Measurements from ENCODE around the gene WHAMM.
"Not testable (repeated sequence)": the region's sequence is repeated elsewhere in the genome, so short reads cannot be mapped to it uniquely, and the experiment has no call there.

WHAMM gene

GRCh38 chr15:82858932-82859331, 49.5 kb downstream of the WHAMM start:
- Mint-ChIP-seq H3K4me1 (ENCODE audit: low read depth) (no peaks in the 10 kb centered on the region), H3K27me3 (no peaks in the 10 kb centered on the region), H3K4me3 (no peak overlapping the region), H3K27ac (no peak overlapping the region), H3K36me3 (peaks cover 3% of the 10 kb centered on the region), H3K9me3 (ENCODE audit: low read depth) (no peaks in the 10 kb centered on the region)

- H3K4me1 Mint-ChIP-seq (ENCODE audit: low read depth): no peaks in the 10 kb centered on the region
- no peak overlapping the region for H3K27ac Mint-ChIP-seq
- no peaks in the 10 kb centered on the region for H3K9me3 Mint-ChIP-seq (ENCODE audit: low read depth)
- no peak overlapping the region for H3K4me3 Mint-ChIP-seq
- H3K36me3 Mint-ChIP-seq: peaks cover 3% of the 10 kb centered on the region
- no peaks in the 10 kb centered on the region for H3K27me3 Mint-ChIP-seq
Measured at GRCh38 chr15:82862886-82863285, 53.5 kb downstream of the WHAMM start.

- H3K36me3 Mint-ChIP-seq: no peaks in the 10 kb centered on the region
Measured at GRCh38 chr15:82864967-82865366, 55.5 kb downstream of the WHAMM start.

DNA sequence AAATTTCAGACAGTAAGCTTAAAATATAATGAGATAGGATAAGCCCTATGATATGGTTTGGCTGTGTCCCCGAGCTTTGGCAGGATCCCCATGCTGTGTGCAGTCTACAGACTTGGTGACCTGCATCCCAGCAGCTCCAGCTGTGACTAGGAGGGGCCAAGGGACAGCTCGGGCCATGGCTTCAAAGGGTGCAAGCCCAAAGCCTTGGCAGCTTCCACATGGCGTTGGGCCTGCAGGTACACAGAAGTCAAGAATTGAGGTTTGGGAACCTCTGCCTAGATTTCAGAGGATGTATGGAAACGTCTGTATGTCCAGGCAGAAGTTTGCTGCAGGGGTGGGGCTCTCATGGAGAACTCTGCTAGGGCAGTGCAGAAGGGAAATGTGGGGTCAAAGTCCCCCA, 56.2 kb downstream of the WHAMM start:
- H3K27ac Mint-ChIP-seq; H3K9me3 Mint-ChIP-seq (ENCODE audit: low read depth); H3K4me1 Mint-ChIP-seq (ENCODE audit: low read depth); H3K36me3 Mint-ChIP-seq; H3K4me3 Mint-ChIP-seq; H3K27me3 Mint-ChIP-seq: not testable (repeated sequence)

More at GRCh38 chr15:82864967-82865366, 55.5 kb downstream of the WHAMM start:
- Mint-ChIP-seq H3K4me3 (no peak overlapping the region), H3K27ac (no peak overlapping the region), H3K27me3 (no peaks in the 10 kb centered on the region), H3K4me1 (ENCODE audit: low read depth) (no peaks in the 10 kb centered on the region), H3K9me3 (ENCODE audit: low read depth) (no peaks in the 10 kb centered on the region)

DNA sequence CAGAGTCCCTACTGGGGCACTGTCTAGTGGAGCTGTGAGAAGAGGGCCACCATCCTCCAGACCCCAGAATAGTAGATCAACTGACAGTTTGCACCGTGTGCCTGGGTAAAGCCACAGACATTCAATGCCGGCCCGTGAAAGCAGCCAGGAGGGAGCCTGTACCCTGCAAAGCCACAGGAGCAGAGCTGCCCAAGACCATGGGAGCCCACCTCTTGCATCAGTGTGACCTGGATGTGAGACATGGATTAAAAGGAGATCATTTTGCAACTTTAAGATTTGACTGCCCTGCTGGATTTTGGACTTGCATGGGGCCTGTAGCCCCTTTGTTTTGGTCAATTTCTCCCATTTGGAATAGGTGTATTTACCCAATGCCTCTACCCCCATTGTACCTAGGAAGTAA, 56.6 kb downstream of the WHAMM start:
- not testable (repeated sequence) for H3K27ac Mint-ChIP-seq; H3K4me1 Mint-ChIP-seq (ENCODE audit: low read depth); H3K9me3 Mint-ChIP-seq (ENCODE audit: low read depth); H3K36me3 Mint-ChIP-seq; H3K4me3 Mint-ChIP-seq; H3K27me3 Mint-ChIP-seq

- no peaks in the 10 kb centered on the region for H3K9me3 Mint-ChIP-seq (ENCODE audit: low read depth)
- no peaks in the 10 kb centered on the region for H3K4me1 Mint-ChIP-seq (ENCODE audit: low read depth)
- H3K27ac Mint-ChIP-seq: no peak overlapping the region
- no peak overlapping the region for H3K4me3 Mint-ChIP-seq
- H3K27me3 Mint-ChIP-seq: no peaks in the 10 kb centered on the region
- H3K36me3 Mint-ChIP-seq: peaks cover 10% of the 10 kb centered on the region
Measured at GRCh38 chr15:82870727-82871320, 61.4 kb downstream of the WHAMM start.

GRCh38 chr15:82871358-82871757, 61.9 kb downstream of the WHAMM start:
- Mint-ChIP-seq H3K9me3 (ENCODE audit: low read depth) (no peaks in the 10 kb centered on the region), H3K27me3 (no peaks in the 10 kb centered on the region), H3K4me3 (no peak overlapping the region), H3K36me3 (peaks cover 10% of the 10 kb centered on the region), H3K27ac (no peak overlapping the region), H3K4me1 (ENCODE audit: low read depth) (no peaks in the 10 kb centered on the region)

DNA sequence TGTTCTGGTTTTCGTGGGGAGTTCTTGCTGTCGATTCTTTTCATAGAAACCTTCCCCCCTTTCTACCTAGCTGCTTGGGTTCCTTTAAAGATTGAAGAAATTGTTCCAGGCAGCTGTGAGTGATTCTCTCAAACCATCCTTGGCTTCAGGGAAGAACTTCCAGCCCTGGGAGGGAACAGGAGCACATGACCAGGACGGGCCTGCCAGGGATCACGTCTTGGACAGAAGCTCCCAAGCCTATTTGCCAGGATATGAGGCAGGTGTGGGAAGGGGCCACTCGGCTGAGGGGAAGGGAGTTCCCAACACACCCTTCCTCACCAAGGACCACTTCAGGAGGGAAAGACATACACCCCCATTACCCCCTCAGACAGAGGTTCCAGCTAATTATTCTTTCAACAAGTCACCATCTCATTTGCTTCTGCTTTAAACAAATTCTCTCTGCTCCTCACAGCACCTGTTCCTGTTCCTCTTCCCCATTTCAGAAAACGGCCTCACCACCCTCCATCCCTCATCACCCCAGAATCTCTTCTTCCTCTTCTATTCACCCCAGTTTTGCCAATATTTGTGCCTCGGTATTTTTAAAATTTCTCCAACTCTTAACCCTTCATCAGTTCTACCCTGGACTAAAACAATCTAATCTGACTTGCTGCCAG, 62.5 kb downstream of the WHAMM start:
- Mint-ChIP-seq H3K9me3 (ENCODE audit: low read depth) (no peaks in the 10 kb centered on the region), H3K27me3 (no peaks in the 10 kb centered on the region), H3K36me3 (peaks cover 10% of the 10 kb centered on the region), H3K4me1 (ENCODE audit: low read depth) (no peaks in the 10 kb centered on the region), H3K27ac (no peak overlapping the region), H3K4me3 (no peak overlapping the region)

DNA sequence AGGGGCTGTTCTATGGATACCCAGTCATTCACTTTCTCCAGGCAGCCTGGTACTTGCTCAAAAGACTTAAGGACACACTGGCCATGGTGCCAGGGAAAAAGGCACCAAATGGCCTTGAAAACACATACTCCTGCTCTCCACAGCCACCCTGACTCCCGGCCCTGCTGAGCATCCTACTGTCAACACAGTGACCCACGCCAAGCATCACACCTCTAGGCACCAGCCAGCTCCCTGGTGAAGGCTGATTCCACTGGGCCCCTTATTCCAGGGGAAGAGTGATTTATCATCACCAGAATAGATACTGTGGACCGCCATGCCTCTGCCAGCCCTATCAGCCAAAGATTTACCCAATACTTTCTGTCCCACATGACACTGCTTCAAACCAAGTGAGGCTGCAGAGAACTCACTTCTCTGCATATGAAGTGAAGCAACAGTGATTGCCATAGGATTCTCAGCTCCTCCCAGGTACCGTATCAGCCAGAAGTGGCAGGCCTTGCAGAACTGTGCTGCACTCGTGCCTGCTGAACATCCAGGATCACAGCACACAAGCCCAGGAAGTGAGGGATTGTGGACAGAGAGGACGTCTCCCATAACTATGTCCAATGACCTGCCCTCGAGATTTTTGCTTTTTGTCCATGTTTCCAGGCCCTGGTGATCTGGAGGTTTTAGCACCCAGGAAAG, 63.7 kb downstream of the WHAMM start:
- no peak overlapping the region for H3K27ac Mint-ChIP-seq
- no peak overlapping the region for H3K4me3 Mint-ChIP-seq
- peaks cover 10% of the 10 kb centered on the region for H3K36me3 Mint-ChIP-seq
- no peaks in the 10 kb centered on the region for H3K9me3 Mint-ChIP-seq (ENCODE audit: low read depth)
- no peaks in the 10 kb centered on the region for H3K4me1 Mint-ChIP-seq (ENCODE audit: low read depth)
- H3K27me3 Mint-ChIP-seq: no peaks in the 10 kb centered on the region

- Mint-ChIP-seq H3K36me3 (peaks cover 10% of the 10 kb centered on the region), H3K9me3 (ENCODE audit: low read depth) (no peaks in the 10 kb centered on the region), H3K27me3 (no peaks in the 10 kb centered on the region), H3K4me3 (no peak overlapping the region), H3K4me1 (ENCODE audit: low read depth) (no peaks in the 10 kb centered on the region), H3K27ac (no peak overlapping the region)
Measured at GRCh38 chr15:82874267-82874666, 64.8 kb downstream of the WHAMM start.

GRCh38 chr15:82874961-82875360, 65.5 kb downstream of the WHAMM start:
- Mint-ChIP-seq H3K36me3 (peaks cover 10% of the 10 kb centered on the region), H3K9me3 (ENCODE audit: low read depth) (no peaks in the 10 kb centered on the region), H3K27me3 (no peaks in the 10 kb centered on the region), H3K4me1 (ENCODE audit: low read depth) (no peaks in the 10 kb centered on the region), H3K27ac (no peak overlapping the region), H3K4me3 (no peak overlapping the region)

GRCh38 chr15:82875411-82876003, 66.1 kb downstream of the WHAMM start:
- Mint-ChIP-seq H3K36me3 (peaks cover 10% of the 10 kb centered on the region), H3K4me1 (ENCODE audit: low read depth) (no peaks in the 10 kb centered on the region), H3K27ac (no peak overlapping the region), H3K4me3 (no peak overlapping the region), H3K9me3 (ENCODE audit: low read depth) (no peaks in the 10 kb centered on the region), H3K27me3 (no peaks in the 10 kb centered on the region)

DNA sequence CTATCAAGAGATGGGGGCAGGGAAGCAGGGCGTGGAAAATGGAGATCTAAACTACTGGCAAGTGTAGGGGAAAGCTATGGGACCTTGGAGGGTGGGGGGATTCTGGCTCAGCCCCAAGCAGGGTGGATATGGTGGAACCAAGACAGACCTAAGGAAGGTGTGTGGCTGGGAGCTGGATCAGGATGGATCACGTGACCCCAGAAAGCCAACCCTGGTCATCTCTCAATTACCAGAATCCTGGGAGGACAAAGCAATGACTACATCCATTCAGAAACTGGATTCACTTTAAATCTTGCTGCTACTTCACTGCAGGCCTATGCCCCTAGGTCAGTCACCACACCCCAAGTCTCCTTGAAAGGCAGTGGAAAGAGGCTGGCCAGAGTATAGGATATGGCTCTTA, 68.4 kb downstream of the WHAMM start:
- no peak overlapping the region for H3K27ac Mint-ChIP-seq
- H3K27me3 Mint-ChIP-seq: no peaks in the 10 kb centered on the region
- no peak overlapping the region for H3K4me3 Mint-ChIP-seq
- no peaks in the 10 kb centered on the region for H3K9me3 Mint-ChIP-seq (ENCODE audit: low read depth)
- H3K4me1 Mint-ChIP-seq (ENCODE audit: low read depth): no peaks in the 10 kb centered on the region
- H3K36me3 Mint-ChIP-seq: peaks cover 5% of the 10 kb centered on the region

DNA sequence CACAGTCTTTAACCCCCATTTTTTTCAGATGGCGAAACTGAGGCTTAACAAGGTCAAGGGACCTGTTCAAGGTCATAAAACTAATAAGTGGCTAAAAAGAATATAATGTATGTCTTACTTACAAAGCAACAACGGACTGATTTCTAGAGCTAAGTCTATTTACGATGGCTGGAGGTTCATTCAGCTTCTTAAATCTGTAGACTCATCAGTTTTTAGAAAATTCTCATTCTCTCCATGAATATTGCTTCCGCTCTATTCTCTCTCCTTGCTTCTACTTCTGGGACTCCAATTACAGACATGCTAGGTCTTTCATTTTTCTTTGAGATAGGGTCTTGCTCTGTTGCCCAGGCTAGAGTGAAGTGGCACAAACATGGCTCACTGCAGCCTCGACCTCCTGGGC, 68.9 kb downstream of the WHAMM start:
- peaks cover 2% of the 10 kb centered on the region for H3K36me3 Mint-ChIP-seq
- H3K27me3 Mint-ChIP-seq: no peaks in the 10 kb centered on the region
- H3K9me3 Mint-ChIP-seq (ENCODE audit: low read depth): no peaks in the 10 kb centered on the region
- H3K4me3 Mint-ChIP-seq: no peak overlapping the region
- no peak overlapping the region for H3K27ac Mint-ChIP-seq
- H3K4me1 Mint-ChIP-seq (ENCODE audit: low read depth): no peaks in the 10 kb centered on the region

GRCh38 chr15:82880704-82881103, 71.3 kb downstream of the WHAMM start:
- Mint-ChIP-seq H3K9me3 (ENCODE audit: low read depth) (no peaks in the 10 kb centered on the region), H3K4me3 (no peak overlapping the region), H3K27me3 (no peaks in the 10 kb centered on the region), H3K27ac (no peak overlapping the region), H3K36me3 (no peaks in the 10 kb centered on the region), H3K4me1 (ENCODE audit: low read depth) (no peaks in the 10 kb centered on the region)
